HG02884 (cell line): ENCODE results near the gene CCNYL1.
"Not testable (repeated sequence)": the region's sequence is repeated elsewhere in the genome, so short reads cannot be mapped to it uniquely, and the experiment has no call there.

Experiments used
- ATAC-seq: cut with Tn5 transposase; IDR thresholded peaks from one replicate; pipeline ENCODE4 v1.9.1; 2021; ENCODE audit warnings: mild to moderate bottlenecking, moderate library complexity; ENCODE audit not compliant: unreplicated experiment

Gene CCNYL1

DNA sequence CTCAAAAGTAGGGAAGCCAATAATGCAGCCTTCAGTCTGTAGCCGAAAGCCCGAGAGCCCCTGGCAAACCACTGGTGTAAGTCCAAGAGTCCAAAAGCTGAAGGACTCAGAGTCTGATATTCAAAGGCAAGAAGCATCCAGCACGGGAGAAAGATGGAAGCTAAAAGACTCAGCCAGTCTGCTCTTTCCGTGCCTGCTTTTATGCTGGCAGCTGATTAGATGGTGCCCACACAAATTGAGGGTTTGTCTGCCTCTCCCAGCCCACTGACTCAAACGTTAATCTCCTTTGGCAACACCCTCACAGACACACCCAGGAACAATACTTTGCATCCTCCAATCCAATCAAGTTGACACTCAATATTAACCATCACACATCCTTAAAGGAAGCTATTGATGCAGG lies 14.5 kb upstream of the CCNYL1 start:
- ATAC-seq: not testable (repeated sequence)

DNA sequence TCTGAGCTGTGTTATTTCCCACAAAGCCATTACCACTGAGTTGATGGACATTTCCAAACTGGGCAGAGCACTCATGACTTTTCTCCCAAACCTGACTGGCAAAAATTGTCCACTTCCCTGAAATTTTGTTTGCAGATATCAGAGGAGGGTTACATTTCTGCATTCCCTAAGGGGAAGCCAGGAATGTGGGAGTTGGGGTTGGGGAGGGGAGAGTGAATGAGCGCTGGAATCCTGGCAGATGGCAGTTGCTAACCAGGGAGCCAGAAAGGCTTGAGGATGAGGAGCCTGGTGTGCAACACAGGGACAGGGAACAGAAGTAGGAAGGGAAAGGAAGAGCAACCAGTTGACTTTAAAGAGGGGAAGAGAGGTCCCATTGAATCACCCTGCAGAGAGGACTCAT lies 14.0 kb upstream of the CCNYL1 start:
- no peak for ATAC-seq

DNA sequence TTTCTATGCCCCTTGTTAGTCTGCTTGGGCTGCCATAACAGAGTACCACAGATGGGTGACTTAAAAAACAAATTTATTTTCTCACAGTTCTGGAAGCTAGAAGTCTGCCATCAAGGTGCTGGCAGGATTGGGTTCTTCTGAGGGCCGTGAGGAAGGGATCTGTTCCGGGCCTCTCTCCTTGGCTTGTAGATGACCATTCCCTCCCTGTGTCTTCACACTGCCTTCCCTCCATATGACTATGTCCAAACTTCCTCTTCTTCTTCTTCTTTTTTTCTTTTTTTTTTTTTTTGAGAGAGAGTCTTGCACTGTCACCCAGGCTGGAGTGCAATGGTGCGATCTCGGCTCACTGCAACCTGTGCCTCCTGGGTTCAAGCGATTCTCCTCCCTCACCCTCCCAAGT lies 13.1 kb upstream of the CCNYL1 start:
- no peak for ATAC-seq

DNA sequence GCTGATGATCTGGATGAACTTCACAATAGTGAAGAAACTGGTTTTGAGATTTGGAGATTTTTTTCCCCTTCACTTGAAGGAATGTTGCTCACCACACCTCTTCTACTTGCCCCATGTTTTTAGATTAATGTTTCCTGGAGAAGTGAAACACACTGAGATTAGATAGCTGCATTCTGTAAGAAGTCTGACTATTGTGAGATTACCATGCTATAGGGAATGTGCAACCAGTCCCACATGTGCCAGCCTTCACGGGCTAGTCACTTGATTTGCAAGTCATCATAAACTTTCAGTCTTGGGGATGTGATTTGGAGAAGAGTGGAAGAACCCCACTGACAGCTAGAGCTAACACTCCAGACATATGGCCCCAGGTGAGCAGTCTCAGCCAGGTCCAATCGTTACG lies 7.4 kb upstream of the CCNYL1 start:
- ATAC-seq: no peak

DNA sequence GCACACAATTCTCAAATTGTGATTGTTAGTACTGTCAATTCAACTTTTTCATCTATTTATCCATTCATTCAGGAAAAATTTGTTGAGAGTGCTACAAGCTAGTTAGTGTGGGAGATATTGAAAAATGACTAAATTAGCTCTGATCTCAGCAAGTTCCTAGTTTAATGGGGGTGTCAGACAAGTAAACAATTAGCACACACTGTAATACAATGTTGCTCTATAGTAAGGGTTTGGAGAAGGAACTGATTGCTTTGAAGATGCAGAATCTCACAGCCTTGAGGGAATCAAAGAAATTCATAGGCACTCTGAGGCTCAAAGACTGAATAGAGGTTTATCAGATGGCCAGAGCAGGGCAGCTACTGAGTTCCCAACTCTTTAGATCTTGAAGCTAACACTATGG lies 6.8 kb upstream of the CCNYL1 start:
- no peak for ATAC-seq

DNA sequence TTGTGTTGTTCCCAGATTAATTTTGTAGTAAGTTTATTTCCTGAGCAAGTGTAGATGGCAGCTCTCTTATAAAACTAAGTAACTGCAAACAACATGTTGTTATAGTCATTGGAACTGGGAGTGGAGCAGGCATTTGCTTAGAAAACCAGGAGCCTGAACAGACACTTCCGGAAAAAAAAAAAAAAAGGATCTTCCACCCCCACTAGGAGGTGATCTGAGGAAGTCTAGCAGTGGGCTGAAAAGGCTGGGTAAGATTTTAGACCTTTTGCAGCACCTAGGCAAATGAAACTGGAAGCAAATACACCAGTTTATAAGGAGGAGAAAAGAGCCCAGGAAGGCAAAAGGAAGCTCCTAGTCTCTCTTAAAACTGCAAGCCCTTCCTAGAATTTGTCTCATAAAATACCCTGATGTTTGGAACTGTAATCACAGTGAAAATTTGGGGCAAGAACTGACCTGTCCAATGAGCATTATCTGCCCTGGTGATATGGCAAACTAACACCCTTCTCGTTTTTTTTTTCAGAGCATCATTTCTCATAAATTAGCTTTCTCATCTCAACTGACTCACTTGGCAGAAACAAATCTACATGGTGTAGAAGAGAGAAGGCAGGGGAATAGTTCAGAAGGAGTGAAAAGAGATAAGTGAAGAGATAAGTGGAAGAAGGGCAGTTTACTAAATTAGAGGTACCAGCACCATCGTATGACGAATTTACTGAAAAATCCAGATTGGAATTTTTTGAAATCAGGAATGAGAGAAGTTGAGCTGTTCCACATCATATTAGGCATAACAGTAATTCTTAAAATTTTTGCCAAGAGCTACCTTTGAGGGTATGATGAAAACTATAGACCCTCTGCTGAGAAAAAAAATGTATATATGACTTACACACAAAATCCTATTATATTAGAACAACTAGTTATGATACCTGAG lies 4.2 kb upstream of the CCNYL1 start:
- no peak for ATAC-seq

DNA sequence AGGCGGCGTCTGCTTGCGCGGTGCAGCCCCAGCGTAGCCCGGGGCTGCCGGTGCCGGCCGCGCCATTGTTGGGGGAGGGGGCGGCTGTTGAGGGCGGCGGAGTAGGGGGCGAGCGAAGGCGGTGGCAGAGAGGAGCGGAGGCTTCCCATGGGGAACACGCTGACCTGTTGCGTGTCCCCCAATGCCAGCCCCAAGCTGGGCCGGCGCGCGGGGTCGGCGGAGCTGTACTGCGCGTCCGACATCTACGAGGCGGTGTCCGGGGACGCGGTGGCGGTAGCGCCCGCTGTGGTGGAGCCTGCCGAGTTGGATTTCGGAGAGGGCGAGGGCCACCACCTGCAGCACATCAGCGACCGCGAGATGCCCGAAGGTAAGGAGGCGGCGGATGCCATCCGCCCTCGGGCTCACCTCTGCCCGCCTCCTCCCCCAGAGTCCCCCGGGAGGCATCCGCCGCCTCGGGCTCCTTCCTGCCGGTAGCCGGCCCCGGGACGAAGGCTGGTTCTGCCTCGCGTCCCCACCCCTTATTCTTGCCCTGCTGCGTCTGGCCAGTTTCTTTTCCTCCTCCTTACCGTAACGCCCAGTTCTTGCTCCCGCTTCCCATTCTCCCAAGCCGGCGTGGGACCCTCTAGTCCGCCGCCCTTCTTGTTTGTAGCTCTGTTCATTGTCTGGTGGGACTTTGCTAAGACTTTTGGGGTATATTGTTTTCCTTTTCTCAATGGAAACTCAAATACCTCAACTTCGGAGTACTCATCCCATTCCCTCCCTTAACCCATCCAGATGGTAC lies 500 bp downstream of the CCNYL1 start:
- ATAC-seq: peak; percentile 19

DNA sequence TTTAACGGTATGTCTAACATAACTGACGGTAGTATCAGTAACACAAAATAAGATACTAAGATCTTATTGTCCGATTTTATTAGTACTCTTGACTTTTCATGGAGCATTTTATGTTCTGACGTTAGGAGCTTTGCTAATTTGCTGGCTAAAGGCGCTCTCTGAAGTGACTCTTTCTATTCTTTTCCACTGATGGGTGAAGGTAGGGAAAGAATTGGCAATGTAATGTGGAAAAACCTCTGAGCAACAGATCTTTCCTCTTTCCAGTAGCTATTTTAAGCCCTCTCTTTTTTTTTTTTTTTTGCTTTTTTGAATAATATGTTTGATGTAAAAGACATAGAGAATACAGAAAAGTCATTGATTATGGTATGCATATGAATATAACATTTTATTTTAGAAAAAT lies 4.6 kb downstream of the CCNYL1 start:
- no peak for ATAC-seq

DNA sequence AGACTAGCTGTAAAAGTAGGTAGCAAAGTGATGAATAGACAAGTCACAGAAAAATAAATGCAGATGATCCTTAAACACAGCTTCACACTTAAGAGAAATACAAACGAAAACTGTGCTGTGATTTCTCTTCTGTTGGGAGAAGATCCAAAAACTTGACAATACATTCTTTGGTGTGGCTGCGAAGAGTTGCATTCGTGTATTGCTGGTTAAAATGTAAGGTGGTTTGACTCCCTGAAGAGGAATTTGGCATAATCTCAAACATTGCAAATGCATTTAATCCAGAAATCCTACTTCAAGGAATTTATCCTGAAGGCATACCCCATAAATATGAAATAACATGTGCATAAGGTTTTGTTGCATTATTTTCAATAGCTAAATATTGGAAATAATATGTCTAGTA lies 7.1 kb downstream of the CCNYL1 start:
- ATAC-seq: no peak

DNA sequence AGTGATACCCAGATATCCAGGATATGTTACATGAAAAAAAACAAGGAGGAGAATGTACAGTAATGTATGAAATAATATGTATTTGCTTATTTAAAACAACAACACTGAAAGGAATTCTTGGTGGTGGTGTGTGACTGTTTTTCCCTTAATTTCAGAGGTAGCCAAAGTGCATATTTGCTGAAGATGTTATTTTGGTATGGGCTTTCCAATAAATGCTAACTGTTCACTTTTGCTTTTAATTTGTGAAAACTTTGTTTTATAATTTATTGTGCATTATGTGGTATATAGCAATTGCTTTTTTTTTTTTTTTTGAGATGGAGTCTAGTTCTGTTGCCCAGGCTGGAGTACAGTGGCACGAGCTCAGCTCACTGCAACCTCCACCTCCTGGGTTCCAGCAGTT lies 7.6 kb downstream of the CCNYL1 start:
- no peak for ATAC-seq

DNA sequence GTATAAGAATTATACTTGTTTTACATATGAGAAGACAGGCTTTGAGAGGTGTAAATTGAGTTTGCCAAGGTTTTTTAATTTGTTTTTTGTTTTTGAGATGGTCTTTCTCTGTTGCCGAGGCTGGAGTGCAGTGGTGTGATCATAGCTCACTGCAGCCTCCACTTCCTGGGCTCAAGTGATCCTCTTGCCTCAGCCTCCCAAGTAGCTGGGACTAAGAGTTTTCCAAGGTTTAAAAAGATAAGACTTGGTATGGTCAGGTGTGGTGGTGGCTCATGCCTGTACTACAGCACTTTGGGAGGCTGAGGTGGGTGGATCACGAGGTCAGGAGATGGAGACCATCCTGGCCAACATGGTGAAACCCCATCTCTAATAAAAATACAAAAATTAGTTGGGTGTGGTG lies 8.2 kb downstream of the CCNYL1 start:
- ATAC-seq: not testable (repeated sequence)

DNA sequence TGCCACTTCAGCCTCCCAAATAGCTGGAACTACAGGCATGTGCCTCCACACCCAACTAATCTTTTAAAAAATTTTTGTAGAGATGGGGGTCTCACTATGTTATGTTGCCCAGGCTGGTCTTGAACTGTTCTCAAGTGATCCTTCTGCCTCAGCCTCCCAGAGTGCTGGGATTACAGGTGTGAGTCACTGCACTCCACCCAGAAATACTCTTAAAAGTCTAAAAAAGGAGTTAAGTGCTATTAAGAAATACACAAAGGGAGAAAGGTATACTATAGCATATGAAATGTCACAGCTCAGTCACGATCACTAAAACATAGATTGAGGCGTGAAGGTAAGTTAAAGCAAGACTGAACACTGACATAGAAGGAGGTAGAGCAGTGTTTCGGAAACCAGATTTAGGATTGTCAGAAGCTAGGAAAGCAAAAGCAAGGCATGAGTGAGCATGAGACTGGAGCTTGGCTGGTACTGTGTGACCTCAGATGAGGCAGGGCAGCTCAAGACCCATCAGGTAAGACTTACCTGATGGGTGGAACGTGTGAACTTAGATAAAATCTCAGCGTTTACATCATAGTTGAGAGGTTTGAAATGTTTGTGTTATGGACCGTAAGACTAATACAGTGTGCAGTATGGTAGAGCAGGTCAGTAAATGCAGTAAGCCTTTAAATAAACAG lies 9.2 kb downstream of the CCNYL1 start:
- ATAC-seq: no peak

DNA sequence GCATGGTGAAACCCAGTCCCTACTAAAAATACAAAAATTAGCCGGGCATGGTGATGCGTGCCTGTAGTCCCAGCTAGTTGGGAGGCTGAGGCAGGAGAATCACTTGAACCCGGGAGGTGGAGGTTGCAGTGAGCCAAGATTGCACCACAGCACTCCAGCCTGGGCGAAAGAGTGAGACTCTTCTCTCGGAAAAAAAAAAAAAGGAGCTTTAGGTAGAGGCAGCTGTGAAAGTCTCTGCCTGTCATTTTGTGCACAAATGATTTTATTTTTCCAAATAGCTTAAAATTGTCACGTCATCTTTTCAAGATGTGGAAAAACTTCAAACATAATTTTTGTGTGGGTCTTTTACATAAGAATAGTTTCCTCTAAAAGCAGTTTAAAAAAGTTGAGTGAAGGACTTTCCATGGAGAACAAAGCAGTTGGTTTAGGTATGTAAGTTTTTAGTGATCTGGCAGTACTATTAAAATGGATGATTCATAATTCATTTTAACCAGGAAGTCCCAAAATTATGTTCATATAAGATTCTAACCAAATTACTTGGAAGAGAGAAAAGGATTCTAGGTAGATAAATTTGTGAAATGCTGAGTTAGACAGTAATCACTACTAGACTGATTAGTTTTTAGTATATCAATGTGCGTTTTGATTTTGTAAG lies 11.5 kb downstream of the CCNYL1 start:
- ATAC-seq: no peak

DNA sequence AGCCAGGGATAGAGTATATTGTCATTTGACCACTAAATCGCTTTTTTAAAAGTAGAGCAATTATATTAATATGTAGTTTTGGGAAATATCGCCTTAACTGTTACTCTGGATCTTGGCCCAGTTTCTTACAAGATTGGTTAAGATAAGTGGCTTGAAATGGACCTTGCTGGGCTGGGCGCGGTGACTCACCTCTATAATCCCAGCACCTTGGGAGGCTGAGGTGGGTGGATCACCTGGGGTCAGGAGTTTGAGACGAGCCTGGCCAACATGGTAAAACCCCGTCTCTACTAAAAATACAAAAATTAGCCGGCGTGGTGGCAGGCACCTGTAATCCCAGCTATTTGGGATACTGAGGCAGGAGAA lies 12.0 kb downstream of the CCNYL1 start:
- not testable (repeated sequence) for ATAC-seq

DNA sequence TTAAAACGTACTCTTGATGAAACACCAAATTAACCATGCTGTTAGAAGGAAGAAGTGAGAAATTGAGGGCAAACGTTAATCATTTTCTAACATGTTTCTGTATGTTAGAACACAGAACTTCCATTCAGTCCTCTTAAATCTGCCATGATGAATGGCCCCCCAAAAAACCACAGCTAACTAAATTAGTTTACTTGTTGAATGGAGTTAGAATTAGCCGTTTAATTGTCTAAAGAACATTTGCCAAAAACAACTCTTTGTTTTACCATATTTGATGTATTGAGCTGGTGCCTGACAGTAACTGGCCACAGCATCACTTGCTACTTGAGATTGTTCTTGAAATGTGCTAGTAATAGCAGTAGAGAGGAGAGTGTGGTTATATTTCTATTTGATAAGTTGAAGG lies 12.7 kb downstream of the CCNYL1 start:
- no peak for ATAC-seq

DNA sequence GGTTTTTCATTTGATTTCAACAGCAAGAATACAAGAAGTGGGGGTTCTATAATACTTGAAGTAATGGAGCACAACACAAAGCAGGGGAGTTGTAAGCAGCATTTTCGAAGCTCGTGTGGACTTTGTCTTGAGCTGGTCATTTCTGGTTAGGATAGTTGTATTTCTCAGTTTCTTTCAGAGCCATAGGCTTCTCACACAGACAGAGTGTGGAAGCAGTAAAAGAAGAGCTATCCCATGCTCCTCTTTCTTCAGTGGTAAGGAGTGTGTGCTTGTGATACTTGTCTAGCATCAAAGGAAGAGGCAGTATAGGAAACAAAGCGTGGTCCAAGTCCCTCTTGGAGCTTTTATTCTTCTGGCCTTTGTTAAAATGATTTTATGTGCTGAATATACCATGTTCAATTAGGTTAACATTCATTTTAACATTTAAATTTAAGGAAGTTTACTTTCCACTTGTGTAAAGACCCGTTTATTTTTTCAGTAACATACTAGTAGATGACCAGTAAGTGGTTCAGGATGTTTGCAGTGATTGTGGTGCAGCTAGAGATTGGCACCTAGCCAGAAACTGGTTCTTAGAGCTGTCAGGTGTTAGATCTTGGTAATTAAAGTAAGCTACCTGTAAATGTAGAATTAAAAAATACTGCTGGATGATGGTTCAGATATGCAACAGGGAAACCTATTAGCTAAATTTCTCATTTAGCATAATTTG lies 14.6 kb downstream of the CCNYL1 start:
- no peak for ATAC-seq

DNA sequence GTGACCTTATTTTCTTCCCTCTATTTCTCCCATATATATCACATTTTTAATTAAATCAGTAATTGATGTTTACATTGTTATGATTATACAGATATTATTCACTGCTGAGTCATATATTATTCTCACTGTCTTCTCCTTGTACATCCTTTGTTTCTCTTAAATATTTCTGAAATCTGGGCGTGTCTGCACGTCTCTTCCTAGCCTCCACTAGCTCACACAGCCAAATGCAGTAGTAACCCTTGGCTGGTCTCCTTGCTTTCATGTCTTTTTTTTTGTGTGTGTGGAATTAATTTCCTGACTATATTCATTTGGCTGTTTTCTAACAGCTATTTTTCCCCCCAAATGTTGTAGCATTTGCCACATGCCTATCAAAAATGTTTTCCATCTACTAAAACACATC lies 15.8 kb downstream of the CCNYL1 start:
- no peak for ATAC-seq

DNA sequence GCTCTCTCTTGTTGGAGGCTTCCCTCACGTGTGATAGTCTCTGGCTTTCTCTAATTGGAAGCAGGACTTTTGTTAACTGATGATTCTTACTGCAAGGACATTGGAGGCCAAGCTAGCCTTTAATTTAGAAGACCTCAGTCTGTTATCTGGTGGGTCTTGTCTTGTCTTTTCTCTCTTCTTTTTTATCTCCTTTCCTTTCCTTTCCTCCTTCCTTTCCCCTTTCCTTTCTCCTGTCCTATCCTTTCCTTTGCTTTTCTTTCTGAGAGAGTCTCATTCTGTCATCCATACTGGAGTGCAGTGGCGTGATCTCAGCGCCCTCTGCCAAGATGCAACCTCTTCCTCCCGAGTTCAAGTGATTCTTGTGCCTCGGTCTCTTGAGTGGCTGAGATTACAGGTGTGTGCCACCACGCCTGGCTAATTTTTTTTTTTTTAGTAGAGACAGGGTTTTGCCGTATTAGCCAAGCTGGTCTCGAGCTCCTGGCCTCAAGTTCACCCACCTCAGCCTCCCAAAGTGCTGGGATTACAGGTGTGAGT lies 18.1 kb downstream of the CCNYL1 start:
- no peak for ATAC-seq

DNA sequence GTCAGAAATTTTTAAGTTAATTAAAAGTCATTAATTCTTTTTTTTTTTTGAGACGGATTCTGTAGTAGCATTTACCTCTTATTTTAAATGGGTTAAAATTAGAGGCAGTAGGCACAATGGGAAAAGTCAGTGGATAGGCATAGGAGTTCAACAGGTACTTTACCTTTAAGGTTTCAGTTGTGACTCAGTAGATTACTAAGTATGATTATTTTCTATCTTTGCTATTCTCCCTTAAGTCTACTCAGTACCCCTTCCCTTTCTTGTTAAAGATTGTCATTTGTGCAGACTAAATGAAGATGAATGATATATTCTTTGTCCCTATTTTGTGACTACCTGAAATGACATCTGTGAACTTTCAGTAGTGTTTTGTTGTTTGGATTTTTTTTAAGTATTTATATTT lies 19.7 kb downstream of the CCNYL1 start:
- ATAC-seq: no peak

DNA sequence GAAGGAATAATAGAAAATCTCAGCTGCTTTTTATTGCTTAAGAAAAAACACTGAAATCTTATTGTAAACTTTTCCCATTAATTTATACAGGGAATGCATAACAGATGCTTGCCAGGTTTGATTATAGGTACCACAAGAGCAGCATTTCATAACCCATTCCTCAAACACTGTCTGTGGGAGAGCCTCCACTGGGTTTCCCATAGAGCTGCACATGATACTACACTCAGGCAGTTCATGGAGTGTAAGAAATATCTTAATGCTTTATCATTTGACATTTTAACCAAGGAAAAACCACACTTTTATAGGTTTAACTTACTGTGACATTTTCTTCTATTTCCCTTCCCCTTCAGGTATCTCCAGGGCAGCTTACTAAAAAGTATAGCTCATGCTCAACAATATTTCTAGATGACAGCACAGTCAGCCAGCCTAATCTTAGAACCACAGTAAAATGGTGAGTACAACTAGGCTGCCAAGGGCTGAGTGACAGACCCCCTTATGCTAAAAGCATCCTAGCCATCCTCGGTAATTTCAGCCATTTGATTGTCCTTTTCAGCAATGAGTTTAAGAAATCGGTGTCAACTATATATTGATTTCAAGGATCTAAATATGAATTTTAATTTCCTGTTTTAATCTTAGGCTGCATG lies 22.3 kb downstream of the CCNYL1 start:
- no peak for ATAC-seq
